ENCODE measurements around the gene BCAS3.

The BCAS3 gene

DNA sequence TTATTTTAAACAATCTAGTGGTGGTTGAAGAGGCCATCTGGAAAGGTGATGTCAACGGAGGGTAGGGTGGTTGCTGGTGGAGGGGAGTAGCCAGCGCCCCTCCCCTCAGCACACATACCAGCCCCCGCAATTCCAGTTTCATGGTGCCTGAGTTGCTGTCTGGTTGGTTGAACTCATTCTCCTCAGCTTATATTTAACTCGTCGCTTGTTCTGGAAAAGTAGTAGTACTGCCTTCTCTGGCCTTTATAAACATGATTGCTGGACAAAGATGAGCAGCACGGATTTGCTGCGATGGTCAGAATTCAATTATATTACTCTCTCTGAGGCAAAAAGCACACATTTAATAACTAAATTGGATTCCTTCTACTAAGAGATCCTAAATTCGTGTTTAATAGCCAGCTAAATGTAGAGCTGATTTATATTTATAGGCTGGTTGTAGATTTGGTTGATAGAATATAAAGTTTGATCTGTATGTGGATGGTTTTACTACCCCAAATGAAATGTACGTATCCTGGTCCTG lies 484.0 kb downstream of the BCAS3 start:
- H3K36me3 ChIP-seq (ENCODE audit: control insufficient read depth, low read length): no peaks in the 10 kb centered on the region
- H4K20me1 ChIP-seq (ENCODE audit: control insufficient read depth, insufficient read depth, low read depth, low read length): no peaks in the 10 kb centered on the region
- H3K27me3 ChIP-seq (ENCODE audit: control insufficient read depth, low read length): peaks cover 16% of the 10 kb centered on the region; the same call in 1 of the 2 replicates
- TF ChIP-seq, protein P1, sequence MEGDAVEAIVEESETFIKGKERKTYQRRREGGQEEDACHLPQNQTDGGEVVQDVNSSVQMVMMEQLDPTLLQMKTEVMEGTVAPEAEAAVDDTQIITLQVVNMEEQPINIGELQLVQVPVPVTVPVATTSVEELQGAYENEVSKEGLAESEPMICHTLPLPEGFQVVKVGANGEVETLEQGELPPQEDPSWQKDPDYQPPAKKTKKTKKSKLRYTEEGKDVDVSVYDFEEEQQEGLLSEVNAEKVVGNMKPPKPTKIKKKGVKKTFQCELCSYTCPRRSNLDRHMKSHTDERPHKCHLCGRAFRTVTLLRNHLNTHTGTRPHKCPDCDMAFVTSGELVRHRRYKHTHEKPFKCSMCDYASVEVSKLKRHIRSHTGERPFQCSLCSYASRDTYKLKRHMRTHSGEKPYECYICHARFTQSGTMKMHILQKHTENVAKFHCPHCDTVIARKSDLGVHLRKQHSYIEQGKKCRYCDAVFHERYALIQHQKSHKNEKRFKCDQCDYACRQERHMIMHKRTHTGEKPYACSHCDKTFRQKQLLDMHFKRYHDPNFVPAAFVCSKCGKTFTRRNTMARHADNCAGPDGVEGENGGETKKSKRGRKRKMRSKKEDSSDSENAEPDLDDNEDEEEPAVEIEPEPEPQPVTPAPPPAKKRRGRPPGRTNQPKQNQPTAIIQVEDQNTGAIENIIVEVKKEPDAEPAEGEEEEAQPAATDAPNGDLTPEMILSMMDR (IDR thresholded peaks at IDR 0.05; ENCODE audit: low read depth, low read length, poor library complexity, severe bottlenecking): no peak
- no peak for TF ChIP-seq EZH2phosphoT487 (IDR thresholded peaks at IDR 0.05; ENCODE audit: borderline replicate concordance, low read length)
- no peaks in the 10 kb centered on the region for H3F3A ChIP-seq (ENCODE audit: control insufficient read depth, insufficient read depth)
- no peaks in the 10 kb centered on the region for H3K9me2 ChIP-seq (replicated peaks; ENCODE audit: control insufficient read depth, low read length)
- H3K9me3 ChIP-seq (ENCODE audit: control insufficient read depth, insufficient read depth, low read length): no peaks in the 10 kb centered on the region
- H3K79me2 ChIP-seq (ENCODE audit: control insufficient read depth, low read length): no peaks in the 10 kb centered on the region
- no peak overlapping the region for H3K4me2 ChIP-seq (ENCODE audit: low read length)
- no peak overlapping the region for H3K27ac ChIP-seq (ENCODE audit: low read depth, low read length)
- no peak overlapping the region for H3K4me3 ChIP-seq (ENCODE audit: low read length)
- no peaks in the 10 kb centered on the region for H3K4me1 ChIP-seq (ENCODE audit: control insufficient read depth, low read length)

- no peaks in the 10 kb centered on the region for H3K9me3 ChIP-seq (ENCODE audit: control insufficient read depth, insufficient read depth, low read length)
- no peaks in the 10 kb centered on the region for H3K79me2 ChIP-seq (ENCODE audit: control insufficient read depth, low read length)
- H3K27ac ChIP-seq (ENCODE audit: low read depth, low read length): no peak overlapping the region
- peaks cover 3% of the 10 kb centered on the region; the same call in 1 of the 2 replicates for H3K27me3 ChIP-seq (ENCODE audit: control insufficient read depth, low read length)
- no peaks in the 10 kb centered on the region for H4K20me1 ChIP-seq (ENCODE audit: control insufficient read depth, insufficient read depth, low read depth, low read length)
- no peaks in the 10 kb centered on the region for H3K36me3 ChIP-seq (ENCODE audit: control insufficient read depth, low read length)
- no peak overlapping the region for H3K4me2 ChIP-seq (ENCODE audit: low read length)
- no peaks in the 10 kb centered on the region for H3K9me2 ChIP-seq (replicated peaks; ENCODE audit: control insufficient read depth, low read length)
- H3F3A ChIP-seq (ENCODE audit: control insufficient read depth, insufficient read depth): no peaks in the 10 kb centered on the region
- no peaks in the 10 kb centered on the region for H3K4me1 ChIP-seq (ENCODE audit: control insufficient read depth, low read length)
- no peak for TF ChIP-seq EZH2phosphoT487 (IDR thresholded peaks at IDR 0.05; ENCODE audit: borderline replicate concordance, low read length)
- TF ChIP-seq, protein P1 (IDR thresholded peaks at IDR 0.05; ENCODE audit: low read depth, low read length, poor library complexity, severe bottlenecking): no peak
- H3K4me3 ChIP-seq (ENCODE audit: low read length): no peak overlapping the region
These were observed 486.9 kb downstream of the BCAS3 start for GRCh38 chr17:61164517-61164916.

DNA sequence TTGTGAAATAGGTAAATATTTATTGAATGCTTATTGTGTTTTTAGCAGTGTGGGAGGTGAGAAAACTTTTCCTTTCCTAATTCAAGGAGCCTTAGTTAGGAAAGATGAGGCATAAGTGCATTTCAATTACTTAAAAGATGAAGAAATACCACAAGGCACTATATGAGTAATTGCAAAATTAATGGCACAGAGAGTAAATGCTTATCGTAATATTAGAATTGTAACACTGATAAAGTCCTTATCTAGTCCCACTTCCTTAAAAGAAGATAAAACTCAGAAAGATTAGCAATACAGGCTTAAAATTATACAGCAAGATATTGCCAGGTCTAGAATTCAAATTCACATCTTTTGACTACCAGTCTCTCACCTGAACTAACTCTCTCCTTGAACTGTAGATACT lies 489.4 kb downstream of the BCAS3 start:
- H3K9me2 ChIP-seq (replicated peaks; ENCODE audit: control insufficient read depth, low read length): no peaks in the 10 kb centered on the region
- H3K4me2 ChIP-seq (ENCODE audit: low read length): no peak overlapping the region
- no peaks in the 10 kb centered on the region for H4K20me1 ChIP-seq (ENCODE audit: control insufficient read depth, insufficient read depth, low read depth, low read length)
- H3K27me3 ChIP-seq (ENCODE audit: control insufficient read depth, low read length): no peaks in the 10 kb centered on the region
- no peaks in the 10 kb centered on the region for H3K36me3 ChIP-seq (ENCODE audit: control insufficient read depth, low read length)
- H3K79me2 ChIP-seq (ENCODE audit: control insufficient read depth, low read length): no peaks in the 10 kb centered on the region
- TF ChIP-seq, protein P1 (IDR thresholded peaks at IDR 0.05; ENCODE audit: low read depth, low read length, poor library complexity, severe bottlenecking): no peak
- TF ChIP-seq EZH2phosphoT487 (IDR thresholded peaks at IDR 0.05; ENCODE audit: borderline replicate concordance, low read length): no peak
- no peaks in the 10 kb centered on the region for H3K9me3 ChIP-seq (ENCODE audit: control insufficient read depth, insufficient read depth, low read length)
- no peaks in the 10 kb centered on the region for H3K4me1 ChIP-seq (ENCODE audit: control insufficient read depth, low read length)
- H3K27ac ChIP-seq (ENCODE audit: low read depth, low read length): no peak overlapping the region
- no peak overlapping the region for H3K4me3 ChIP-seq (ENCODE audit: low read length)
- no peaks in the 10 kb centered on the region for H3F3A ChIP-seq (ENCODE audit: control insufficient read depth, insufficient read depth)

All from DOHH2 (cell line).